Testis (tissue), 2 donors: ENCODE results near the gene CABP1.

Experiments used
- CTCF ChIP-seq, 3 experiments: fragments of 450-650 bp in 2 of 3; fragments of 200-600 bp in 1 of 3; sonication (generic) in 1 of 3; IDR thresholded peaks; one replicate each; pipeline ENCODE4 v1.5.1; 2016 to 2019; ENCODE audit warnings: antibody characterized with exemption in 3 of 3, mild to moderate bottlenecking in 2 of 3, moderate library complexity in 1 of 3
- POLR2A ChIP-seq: fragments of 450-650 bp; IDR thresholded peaks from one replicate; pipeline ENCODE4 v1.6.1; 2017; ENCODE audit warnings: antibody characterized with exemption, mild to moderate bottlenecking, moderate library complexity

- TF ChIP-seq CTCF (IDR thresholded peaks at IDR 0.05) (no peak), POLR2A (no peak)
Observed at GRCh38 chr12:120686151-120686689, 45.8 kb downstream of the CABP1 start.
